ENCODE measurements around the gene EIPR1.

The EIPR1 gene

GRCh38 chr2:3297523-3297922 lies 80.1 kb downstream of the EIPR1 start:
- Histone ChIP-seq H3K9me3 (no peaks in the 10 kb centered on the region), H3K4me1 (ENCODE audit: control insufficient read depth in 1 of 2, insufficient read depth in 1 of 2, low read depth in 1 of 2, low read length in 1 of 2) (no peaks in the 10 kb centered on the region), H3K36me3 (no peaks in the 10 kb centered on the region), H3K27me3 (no peaks in the 10 kb centered on the region), H3K27ac (no peak overlapping the region), H3K4me3 (ENCODE audit: low read depth in 1 of 2, low read length in 1 of 2) (no peak overlapping the region)
- TF ChIP-seq, protein P1, sequence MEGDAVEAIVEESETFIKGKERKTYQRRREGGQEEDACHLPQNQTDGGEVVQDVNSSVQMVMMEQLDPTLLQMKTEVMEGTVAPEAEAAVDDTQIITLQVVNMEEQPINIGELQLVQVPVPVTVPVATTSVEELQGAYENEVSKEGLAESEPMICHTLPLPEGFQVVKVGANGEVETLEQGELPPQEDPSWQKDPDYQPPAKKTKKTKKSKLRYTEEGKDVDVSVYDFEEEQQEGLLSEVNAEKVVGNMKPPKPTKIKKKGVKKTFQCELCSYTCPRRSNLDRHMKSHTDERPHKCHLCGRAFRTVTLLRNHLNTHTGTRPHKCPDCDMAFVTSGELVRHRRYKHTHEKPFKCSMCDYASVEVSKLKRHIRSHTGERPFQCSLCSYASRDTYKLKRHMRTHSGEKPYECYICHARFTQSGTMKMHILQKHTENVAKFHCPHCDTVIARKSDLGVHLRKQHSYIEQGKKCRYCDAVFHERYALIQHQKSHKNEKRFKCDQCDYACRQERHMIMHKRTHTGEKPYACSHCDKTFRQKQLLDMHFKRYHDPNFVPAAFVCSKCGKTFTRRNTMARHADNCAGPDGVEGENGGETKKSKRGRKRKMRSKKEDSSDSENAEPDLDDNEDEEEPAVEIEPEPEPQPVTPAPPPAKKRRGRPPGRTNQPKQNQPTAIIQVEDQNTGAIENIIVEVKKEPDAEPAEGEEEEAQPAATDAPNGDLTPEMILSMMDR (IDR thresholded peaks at IDR 0.05): no peak

GRCh38 chr2:3296182-3296972 lies 81.2 kb downstream of the EIPR1 start:
- Histone ChIP-seq H3K4me1 (ENCODE audit: control insufficient read depth in 1 of 2, insufficient read depth in 1 of 2, low read depth in 1 of 2, low read length in 1 of 2) (no peaks in the 10 kb centered on the region), H3K9me3 (no peaks in the 10 kb centered on the region), H3K4me3 (ENCODE audit: low read depth in 1 of 2, low read length in 1 of 2) (no peak overlapping the region), H3K27me3 (no peaks in the 10 kb centered on the region), H3K27ac (no peak overlapping the region), H3K36me3 (no peaks in the 10 kb centered on the region)
- TF ChIP-seq, protein P1 (IDR thresholded peaks at IDR 0.05): no peak

DNA sequence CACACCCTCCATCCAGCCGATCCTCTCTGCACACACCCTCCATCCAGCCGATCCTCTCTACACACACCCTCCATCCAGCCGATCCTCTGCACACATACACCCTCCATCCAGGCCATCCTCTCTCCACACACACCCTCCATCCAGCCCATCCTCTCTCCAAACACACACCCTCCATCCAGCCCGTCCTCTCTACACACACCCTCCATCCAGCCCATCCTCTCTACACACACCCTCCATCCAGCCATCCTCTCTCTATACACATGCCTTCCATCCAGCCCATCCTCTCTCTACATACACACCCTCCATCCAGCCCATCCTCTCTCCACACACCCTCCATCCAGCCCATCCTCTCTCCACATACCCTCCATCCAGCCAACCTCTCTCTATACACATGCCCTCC lies 83.1 kb downstream of the EIPR1 start:
- Histone ChIP-seq H3K9me3 (no peaks in the 10 kb centered on the region), H3K4me1 (ENCODE audit: control insufficient read depth in 1 of 2, insufficient read depth in 1 of 2, low read depth in 1 of 2, low read length in 1 of 2) (no peaks in the 10 kb centered on the region), H3K4me3 (ENCODE audit: low read depth in 1 of 2, low read length in 1 of 2) (no peak overlapping the region), H3K36me3 (no peaks in the 10 kb centered on the region), H3K27ac (no peak overlapping the region), H3K27me3 (no peaks in the 10 kb centered on the region)
- TF ChIP-seq, protein P1 (IDR thresholded peaks at IDR 0.05): no peak

DNA sequence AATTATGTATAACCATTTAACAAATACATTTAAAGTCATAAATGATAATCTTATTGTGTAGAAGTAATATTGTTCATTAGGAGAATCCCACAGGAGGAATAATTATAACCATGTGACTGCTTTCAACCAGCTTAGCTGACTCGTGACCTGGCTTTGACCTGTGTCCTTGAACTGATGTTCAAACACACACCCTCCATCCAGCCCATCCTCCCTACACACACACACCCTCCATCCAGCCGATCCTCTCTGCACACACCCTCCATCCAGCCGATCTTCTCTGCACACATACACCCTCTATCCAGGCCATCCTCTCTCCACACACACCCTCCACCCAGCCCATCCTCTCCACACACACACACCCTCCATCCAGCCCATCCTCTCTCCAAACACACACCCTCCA lies 83.5 kb downstream of the EIPR1 start:
- H3K4me1 ChIP-seq (ENCODE audit: control insufficient read depth in 1 of 2, insufficient read depth in 1 of 2, low read depth in 1 of 2, low read length in 1 of 2): no peaks in the 10 kb centered on the region
- H3K27me3 ChIP-seq: no peaks in the 10 kb centered on the region
- H3K4me3 ChIP-seq (ENCODE audit: low read depth in 1 of 2, low read length in 1 of 2): no peak overlapping the region
- no peaks in the 10 kb centered on the region for H3K36me3 ChIP-seq
- H3K27ac ChIP-seq: no peak overlapping the region
- TF ChIP-seq, protein P1 (IDR thresholded peaks at IDR 0.05): no peak
- no peaks in the 10 kb centered on the region for H3K9me3 ChIP-seq

GRCh38 chr2:3293221-3293620 lies 84.4 kb downstream of the EIPR1 start:
- TF ChIP-seq, protein P1 (IDR thresholded peaks at IDR 0.05): no peak
- no peaks in the 10 kb centered on the region for H3K27me3 ChIP-seq

More at GRCh38 chr2:3293221-3293620, 84.4 kb downstream of the EIPR1 start:
- no peaks in the 10 kb centered on the region for H3K4me1 ChIP-seq (ENCODE audit: control insufficient read depth in 1 of 2, insufficient read depth in 1 of 2, low read depth in 1 of 2, low read length in 1 of 2)
- H3K36me3 ChIP-seq: no peaks in the 10 kb centered on the region
- H3K27ac ChIP-seq: no peak overlapping the region
- H3K4me3 ChIP-seq (ENCODE audit: low read depth in 1 of 2, low read length in 1 of 2): no peak overlapping the region
- H3K9me3 ChIP-seq: no peaks in the 10 kb centered on the region
